HG02973 (cell line): Measurements from ENCODE around the gene TCTN1.
A peak's percentile ranks its signal among the peaks of the same experiment; 100 is the strongest.
"Not testable (repeated sequence)": the region's sequence is repeated elsewhere in the genome, so short reads cannot be mapped to it uniquely, and the experiment has no call there.

Experiments
- ATAC-seq: cut with Tn5 transposase; IDR thresholded peaks from one replicate; pipeline ENCODE4 v1.9.1; 2021; ENCODE audit warnings: moderate library complexity; ENCODE audit not compliant: unreplicated experiment

Gene TCTN1

DNA sequence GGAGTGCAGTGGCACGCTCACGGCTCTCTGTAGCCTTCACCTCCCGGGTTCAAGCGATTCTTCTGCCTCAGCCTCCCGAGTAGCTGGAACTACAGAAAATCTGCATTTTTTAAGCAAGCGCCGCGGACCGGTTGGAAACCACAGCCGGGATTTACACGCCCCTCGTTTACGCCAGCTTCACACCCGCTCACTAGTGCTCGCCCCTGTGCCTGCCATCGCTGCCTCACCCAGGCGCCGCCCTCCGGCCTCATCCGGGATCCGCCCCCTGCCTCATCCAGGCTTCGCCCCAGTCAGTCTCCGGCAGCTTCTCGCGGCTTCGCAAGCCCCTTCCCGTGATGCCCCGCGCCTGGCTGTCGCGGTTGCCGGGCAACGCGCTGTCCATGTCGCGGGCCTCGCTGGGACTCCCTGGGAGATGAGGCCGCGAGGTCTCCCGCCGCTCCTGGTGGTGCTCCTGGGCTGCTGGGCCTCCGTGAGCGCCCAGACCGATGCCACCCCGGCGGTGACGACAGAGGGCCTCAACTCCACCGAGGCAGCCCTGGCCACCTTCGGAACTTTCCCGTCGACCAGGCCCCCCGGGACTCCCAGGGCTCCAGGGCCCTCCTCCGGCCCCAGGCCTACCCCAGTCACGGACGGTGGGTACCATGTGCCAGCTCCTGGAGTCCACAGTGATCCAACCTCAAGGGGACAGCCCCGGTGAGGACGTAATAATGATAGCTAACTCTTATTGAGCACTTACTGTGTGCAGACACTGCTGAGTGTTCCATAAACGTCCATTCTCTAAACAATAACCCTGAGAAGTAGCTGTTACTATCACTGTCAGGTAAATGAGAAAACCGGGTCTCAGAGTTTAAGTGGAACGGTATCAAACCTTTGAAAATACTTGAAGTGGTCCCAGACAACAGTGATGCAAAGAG lies at the start of gene TCTN1:
TSS of gene TCTN1 (plus strand) at position 359 of the 914 bp plus-strand sequence. CDS start at position 413, 54 bp downstream.
- peak; percentile 88 for ATAC-seq

GRCh38 chr12:110564471-110564991 lies 49.4 kb upstream of the TCTN1 start:
- no peak for ATAC-seq

GRCh38 chr12:110565894-110566871 lies 47.7 kb upstream of the TCTN1 start:
- no peak for ATAC-seq

- no peak for ATAC-seq
These were observed 46.9 kb upstream of the TCTN1 start for GRCh38 chr12:110566993-110567392.

DNA sequence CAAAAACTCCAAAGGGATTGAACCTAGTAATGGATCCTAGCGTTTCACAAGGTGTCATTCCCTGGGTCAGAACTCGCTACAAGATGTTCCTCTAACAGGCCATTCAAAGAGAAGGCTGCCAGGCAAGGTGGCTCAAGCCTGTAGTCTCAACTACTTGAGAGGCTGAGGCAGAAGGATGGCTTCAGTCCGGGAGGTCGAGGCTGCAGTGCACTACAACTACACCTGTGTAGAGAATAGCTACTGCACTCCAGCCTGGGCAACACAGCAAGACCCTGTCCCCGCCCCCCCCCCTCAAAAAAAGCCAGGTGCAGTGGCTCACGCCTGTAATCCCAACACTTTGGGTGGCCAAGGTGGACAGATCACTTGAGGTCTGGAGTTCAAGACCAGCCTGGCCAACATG lies 45.2 kb upstream of the TCTN1 start:
- no peak for ATAC-seq

DNA sequence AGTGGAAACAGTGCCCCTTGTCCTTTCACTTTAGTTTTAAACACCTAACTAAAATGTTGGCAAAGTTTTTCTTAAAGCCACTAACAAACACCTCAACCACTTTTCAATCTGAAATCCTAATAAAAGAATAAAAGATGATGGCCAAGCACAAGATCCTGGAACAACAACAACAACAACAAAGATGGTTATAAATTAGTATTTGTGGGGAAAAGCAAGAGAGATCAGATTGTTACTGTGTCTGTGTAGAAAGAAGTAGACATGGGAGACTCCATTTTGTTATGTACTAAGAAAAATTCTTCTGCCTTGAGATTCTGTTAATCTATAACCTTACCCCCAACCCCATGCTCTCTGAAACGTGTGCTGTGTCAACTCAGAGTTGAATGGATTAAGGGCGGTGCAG lies 44.1 kb upstream of the TCTN1 start:
- ATAC-seq, result not testable (repeated sequence)

GRCh38 chr12:110570798-110571197 lies 43.1 kb upstream of the TCTN1 start:
- ATAC-seq, result not testable (repeated sequence)

DNA sequence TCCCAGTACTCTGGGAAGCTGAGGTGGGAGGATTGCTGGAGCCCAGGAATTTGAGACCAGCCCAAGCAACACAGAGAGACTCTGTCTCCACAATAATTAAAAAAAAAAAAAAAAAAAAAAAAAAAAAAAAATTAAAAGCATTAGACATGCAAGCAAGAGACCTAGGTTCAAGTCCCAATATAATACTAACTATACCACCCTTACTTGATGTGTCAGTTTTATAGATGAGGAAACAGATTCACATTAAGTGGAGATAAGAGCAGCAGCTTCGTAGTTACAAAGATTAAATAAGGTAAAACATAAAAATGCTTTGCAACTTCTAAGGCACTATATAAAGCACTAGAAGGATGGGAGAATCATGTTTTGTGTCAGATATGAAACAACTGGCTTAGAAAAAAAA lies 39.9 kb upstream of the TCTN1 start:
- ATAC-seq, result no peak

DNA sequence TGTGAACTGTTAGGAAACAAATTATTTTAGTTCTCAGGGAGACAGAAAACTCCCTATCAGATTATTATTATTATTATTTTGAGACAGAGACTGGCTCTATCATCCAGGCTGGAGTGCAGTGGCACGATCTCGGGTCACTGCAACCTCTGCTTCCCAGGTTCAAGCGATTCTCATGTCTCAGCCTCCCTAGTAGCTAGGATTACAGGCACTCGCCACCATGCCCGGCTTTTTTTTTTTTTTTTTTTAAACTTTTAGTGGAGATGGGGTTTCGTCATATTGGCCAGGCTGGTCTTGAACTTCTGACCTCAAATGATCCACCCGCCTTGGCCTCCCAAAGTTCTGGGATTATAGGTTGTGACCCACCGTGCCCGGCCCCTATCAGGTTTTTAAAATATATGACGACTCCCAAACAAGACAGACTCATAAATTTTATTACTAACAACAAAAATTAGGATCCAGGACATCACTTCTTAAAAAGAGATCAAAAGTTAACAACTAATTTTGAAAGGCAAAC lies 39.2 kb upstream of the TCTN1 start:
- not testable (repeated sequence) for ATAC-seq

- no peak for ATAC-seq
These were observed 38.6 kb upstream of the TCTN1 start for GRCh38 chr12:110575326-110575725.

DNA sequence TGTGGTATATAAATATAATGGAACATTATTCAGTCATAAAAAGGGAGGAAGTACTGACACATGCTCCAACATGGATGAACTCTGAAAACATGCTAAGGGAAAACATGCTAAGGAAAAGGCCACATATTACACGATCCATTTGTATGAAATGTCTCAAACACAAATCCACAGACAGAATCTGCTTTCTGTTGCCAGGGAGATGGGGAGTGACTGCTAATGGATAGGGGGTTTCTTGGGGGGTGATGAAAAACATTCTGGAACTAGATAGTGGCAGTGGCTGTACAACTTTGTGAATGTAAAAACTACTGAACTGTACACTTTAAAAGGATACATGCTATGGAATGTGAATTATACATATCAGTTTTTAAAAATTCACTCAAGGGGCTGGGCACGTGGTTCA lies 37.4 kb upstream of the TCTN1 start:
- ATAC-seq, result no peak

- peak; percentile 26 for ATAC-seq
These were observed 35.9 kb upstream of the TCTN1 start for GRCh38 chr12:110577864-110578693.

DNA sequence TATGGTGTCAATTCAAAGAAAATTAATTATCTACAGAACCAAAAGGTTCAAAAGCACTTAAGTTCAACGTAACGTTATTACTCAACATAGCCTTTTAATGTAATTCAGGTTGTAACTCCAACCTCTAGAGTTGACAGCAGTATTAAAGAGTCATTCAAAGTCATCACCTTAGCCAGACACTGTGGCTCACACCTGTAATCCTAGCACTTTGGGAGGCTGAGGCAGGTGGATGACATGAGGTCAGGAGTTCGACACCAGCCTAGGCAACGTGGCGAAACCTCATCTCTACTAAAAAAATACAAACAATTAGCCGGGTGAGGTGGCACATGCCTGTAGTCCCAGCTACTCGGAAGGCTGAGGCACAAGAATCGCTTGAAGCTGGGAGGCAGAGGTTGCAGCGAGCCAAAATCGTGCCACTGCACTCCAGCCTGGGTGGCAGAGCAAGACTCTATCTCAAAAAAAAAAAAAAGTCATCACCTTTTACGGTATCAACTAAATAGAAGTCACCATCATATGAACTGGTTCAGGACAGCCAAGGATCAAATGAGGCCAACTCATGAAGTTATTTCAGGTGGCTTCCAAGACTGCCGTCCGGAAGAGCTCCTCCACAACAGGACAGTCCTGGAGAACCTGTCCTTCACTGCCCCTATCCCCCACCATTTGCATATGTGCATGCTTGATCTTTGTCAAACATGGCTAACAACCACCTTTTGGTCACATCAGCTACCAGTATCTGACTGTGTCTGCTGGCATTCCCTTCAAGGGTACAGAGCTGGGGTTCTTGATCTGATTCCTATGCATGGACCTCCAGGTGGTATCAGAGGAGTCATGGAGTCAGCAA lies 35.0 kb upstream of the TCTN1 start:
- no peak for ATAC-seq

GRCh38 chr12:110579535-110580253 lies 34.2 kb upstream of the TCTN1 start:
- no peak for ATAC-seq

- ATAC-seq, result no peak
These were observed 32.0 kb upstream of the TCTN1 start for GRCh38 chr12:110581931-110582275.

- ATAC-seq, result peak; percentile 31
These were observed 31.4 kb upstream of the TCTN1 start for GRCh38 chr12:110582276-110583136.

DNA sequence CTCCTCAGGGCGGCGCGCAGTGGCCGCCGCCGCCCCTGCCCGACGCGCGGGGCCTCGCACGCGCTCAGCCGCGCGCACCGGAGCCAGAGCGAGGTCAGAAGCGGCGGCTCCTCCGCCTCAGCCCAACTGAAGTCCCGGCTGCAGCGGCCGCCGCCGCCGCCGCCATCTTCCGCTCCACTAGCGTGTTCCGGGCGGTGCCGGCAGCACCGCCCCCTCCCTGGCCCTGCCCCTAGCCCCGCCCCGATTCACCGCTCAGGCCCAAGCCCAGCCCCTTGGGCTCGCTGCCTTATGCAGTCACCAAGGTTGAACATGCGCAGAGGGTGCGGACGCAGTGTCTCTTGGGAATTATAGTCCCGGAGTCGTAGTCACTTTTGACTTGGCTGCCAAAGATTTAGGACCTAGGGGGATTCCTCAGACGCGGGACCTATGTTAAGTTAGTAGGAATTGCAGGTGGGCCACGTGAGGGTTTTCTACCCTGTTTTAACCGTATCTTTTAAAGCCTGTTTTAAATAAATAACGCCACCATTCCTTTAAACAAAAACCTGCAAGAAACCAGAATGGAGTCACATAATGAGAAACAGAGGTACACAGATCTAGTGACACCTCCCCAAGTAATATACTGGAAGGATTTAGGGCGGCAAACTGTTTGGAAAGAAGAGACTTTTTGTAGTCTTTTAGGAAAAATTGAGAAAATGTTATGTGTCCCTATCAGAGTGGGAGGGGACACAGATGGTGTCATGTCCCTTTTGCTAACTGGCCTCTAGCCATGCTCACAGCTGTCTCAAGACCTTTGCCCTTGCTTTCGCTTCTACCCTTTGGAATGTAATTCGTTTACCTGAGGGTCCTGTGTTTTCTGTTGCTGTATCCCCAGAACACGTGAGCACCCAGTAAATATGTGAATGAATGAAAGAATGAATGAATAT lies 30.5 kb upstream of the TCTN1 start, which contains the start of gene PPTC7:
TSS of gene PPTC7 (minus strand) at position 182 of the 923 bp plus-strand sequence. CDS start 287 bp downstream, outside the sequence.
- ATAC-seq, result peak; percentile 80
